ENCODE results near the gene VEGFC.

The VEGFC gene

DNA sequence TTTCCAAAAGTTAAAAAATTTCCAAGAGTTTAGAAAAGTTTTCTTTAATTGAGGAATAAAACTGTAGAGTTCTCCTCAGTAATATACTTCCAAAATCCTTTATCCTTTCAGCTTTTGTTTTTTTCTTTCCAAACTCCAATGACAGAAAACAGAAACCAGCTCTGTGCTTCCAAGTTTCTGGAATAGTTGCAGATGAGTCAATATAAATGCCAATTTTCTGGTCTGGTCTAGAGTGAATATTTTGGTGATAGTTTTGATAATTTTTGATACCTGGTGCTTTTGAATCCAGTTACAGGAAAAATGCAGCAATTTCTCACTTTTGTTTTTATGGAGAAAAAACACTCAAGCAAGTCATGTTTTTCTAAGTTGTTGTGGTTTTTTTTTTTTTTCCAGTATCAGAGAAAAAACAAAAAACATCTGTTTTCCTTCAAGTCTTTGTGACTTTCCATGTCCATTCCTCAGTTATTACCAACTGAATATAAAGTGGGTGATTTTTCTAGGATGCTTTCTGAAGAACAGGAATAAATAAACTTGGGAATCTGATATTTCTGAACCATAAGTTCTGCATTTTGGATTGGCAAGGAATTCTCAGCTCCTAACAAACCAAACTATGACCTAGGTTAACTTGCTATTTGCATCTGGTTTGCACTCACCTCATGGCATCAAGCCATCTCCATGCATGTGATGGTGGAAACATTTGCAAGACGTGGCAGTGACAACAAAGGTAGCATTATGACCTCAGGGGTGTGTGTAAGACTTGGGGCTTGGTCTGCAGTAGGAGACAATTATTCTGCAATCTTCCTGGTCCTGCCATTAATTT is 139.1 kb downstream of the VEGFC start:
- Histone ChIP-seq H3K4me2 (ENCODE audit: low read length) (no peak overlapping the region), H3K27me3 (ENCODE audit: insufficient read depth, low read length) (no peaks in the 10 kb centered on the region), H3K27ac (ENCODE audit: low read depth, low read length, poor library complexity, severe bottlenecking) (no peak overlapping the region), H3F3A (ENCODE audit: insufficient read depth, low read length) (no peaks in the 10 kb centered on the region), H3K4me3 (ENCODE audit: low read depth, low read length, poor library complexity, severe bottlenecking) (no peak overlapping the region), H3K4me1 (ENCODE audit: insufficient read depth, low read length, severe bottlenecking) (no peaks in the 10 kb centered on the region), H3K9ac (ENCODE audit: low read length) (no peak overlapping the region), H2AFZ (ENCODE audit: low read length) (no peak overlapping the region), H3K79me2 (ENCODE audit: insufficient read depth, low read length) (no peaks in the 10 kb centered on the region), H3K36me3 (ENCODE audit: insufficient read depth, low read length) (no peaks in the 10 kb centered on the region), H3K9me3 (ENCODE audit: low read length) (no peaks in the 10 kb centered on the region), H4K20me1 (ENCODE audit: insufficient read depth, low read length) (no peaks in the 10 kb centered on the region), H3K9me2 (ENCODE audit: low read depth, low read length) (no peaks in the 10 kb centered on the region)
- no peak for TF ChIP-seq EZH2 (IDR thresholded peaks at IDR 0.05; ENCODE audit: borderline replicate concordance, low read length)
- TF ChIP-seq, protein P1, sequence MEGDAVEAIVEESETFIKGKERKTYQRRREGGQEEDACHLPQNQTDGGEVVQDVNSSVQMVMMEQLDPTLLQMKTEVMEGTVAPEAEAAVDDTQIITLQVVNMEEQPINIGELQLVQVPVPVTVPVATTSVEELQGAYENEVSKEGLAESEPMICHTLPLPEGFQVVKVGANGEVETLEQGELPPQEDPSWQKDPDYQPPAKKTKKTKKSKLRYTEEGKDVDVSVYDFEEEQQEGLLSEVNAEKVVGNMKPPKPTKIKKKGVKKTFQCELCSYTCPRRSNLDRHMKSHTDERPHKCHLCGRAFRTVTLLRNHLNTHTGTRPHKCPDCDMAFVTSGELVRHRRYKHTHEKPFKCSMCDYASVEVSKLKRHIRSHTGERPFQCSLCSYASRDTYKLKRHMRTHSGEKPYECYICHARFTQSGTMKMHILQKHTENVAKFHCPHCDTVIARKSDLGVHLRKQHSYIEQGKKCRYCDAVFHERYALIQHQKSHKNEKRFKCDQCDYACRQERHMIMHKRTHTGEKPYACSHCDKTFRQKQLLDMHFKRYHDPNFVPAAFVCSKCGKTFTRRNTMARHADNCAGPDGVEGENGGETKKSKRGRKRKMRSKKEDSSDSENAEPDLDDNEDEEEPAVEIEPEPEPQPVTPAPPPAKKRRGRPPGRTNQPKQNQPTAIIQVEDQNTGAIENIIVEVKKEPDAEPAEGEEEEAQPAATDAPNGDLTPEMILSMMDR (IDR thresholded peaks at IDR 0.05; ENCODE audit: low read length) = no peak

DNA sequence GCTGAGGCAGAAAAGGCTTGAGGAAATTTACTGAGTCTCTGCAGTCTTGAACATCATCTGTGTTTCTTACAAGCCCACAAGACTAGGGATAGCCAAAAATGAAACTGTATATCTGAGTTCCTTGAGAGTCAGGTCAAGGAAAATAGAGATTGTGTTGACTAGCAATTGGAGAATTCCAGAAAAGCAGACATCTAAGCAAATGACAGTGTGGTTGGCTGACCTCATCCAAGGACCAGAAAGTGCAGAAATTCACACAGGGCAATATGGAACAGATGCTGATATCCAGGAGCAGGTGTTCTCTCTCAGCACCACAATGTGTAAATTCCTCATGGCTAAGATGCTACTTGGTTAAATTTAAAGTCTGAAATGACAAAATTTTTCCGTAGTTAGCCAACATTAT is 146.4 kb downstream of the VEGFC start:
- Histone ChIP-seq H3F3A (ENCODE audit: insufficient read depth, low read length) (no peaks in the 10 kb centered on the region), H3K4me2 (ENCODE audit: low read length) (no peak overlapping the region), H3K4me3 (ENCODE audit: low read depth, low read length, poor library complexity, severe bottlenecking) (no peak overlapping the region), H2AFZ (ENCODE audit: low read length) (no peak overlapping the region), H3K4me1 (ENCODE audit: insufficient read depth, low read length, severe bottlenecking) (no peaks in the 10 kb centered on the region), H4K20me1 (ENCODE audit: insufficient read depth, low read length) (no peaks in the 10 kb centered on the region), H3K79me2 (ENCODE audit: insufficient read depth, low read length) (no peaks in the 10 kb centered on the region), H3K9me3 (ENCODE audit: low read length) (no peaks in the 10 kb centered on the region), H3K9ac (ENCODE audit: low read length) (no peak overlapping the region), H3K27me3 (ENCODE audit: insufficient read depth, low read length) (no peaks in the 10 kb centered on the region), H3K36me3 (ENCODE audit: insufficient read depth, low read length) (no peaks in the 10 kb centered on the region), H3K27ac (ENCODE audit: low read depth, low read length, poor library complexity, severe bottlenecking) (no peak overlapping the region), H3K9me2 (ENCODE audit: low read depth, low read length) (no peaks in the 10 kb centered on the region)
- no peak for TF ChIP-seq EZH2 (IDR thresholded peaks at IDR 0.05; ENCODE audit: borderline replicate concordance, low read length)
- TF ChIP-seq, protein P1 (IDR thresholded peaks at IDR 0.05; ENCODE audit: low read length) = no peak

DNA sequence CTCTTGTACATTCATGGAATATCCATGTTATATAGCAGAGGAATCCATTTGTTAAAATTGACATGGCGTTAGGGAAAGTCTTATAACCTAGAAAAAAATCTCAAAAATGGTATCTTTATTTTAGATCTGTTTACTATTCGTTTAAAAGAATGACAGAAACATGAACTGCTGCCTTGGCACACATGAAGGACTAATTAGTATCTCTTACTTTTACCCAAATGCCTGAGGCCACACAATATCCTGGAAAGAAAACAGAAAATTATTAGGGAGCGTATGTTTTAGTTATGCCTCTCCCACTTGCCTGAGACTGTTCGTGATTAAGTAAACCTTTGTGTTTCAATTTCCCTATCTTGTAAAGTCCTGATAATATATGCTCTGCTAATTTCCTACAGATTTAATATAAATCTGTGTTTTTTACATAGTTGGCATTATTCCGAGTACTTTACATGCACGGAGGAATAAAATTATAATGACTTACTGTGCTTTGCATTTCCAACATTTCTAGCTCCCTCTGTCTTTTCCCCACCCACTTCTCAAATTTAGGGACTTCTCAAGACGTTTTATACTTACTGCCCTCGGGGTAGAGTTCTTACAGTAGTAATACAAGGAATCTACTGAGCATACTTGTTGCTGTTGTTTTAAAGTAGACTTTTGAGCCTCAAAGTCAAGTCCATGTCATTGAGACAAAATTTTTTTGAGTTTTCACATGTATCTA is 147.3 kb downstream of the VEGFC start:
- Histone ChIP-seq H2AFZ (ENCODE audit: low read length) (no peak overlapping the region), H3K27me3 (ENCODE audit: insufficient read depth, low read length) (no peaks in the 10 kb centered on the region), H3K27ac (ENCODE audit: low read depth, low read length, poor library complexity, severe bottlenecking) (no peak overlapping the region), H3K79me2 (ENCODE audit: insufficient read depth, low read length) (no peaks in the 10 kb centered on the region), H3K4me2 (ENCODE audit: low read length) (no peak overlapping the region), H3K9me3 (ENCODE audit: low read length) (no peaks in the 10 kb centered on the region), H3K9ac (ENCODE audit: low read length) (no peak overlapping the region), H3K36me3 (ENCODE audit: insufficient read depth, low read length) (no peaks in the 10 kb centered on the region), H3K4me3 (ENCODE audit: low read depth, low read length, poor library complexity, severe bottlenecking) (no peak overlapping the region), H3F3A (ENCODE audit: insufficient read depth, low read length) (no peaks in the 10 kb centered on the region), H3K9me2 (ENCODE audit: low read depth, low read length) (no peaks in the 10 kb centered on the region), H3K4me1 (ENCODE audit: insufficient read depth, low read length, severe bottlenecking) (no peaks in the 10 kb centered on the region), H4K20me1 (ENCODE audit: insufficient read depth, low read length) (no peaks in the 10 kb centered on the region)
- TF ChIP-seq EZH2 (IDR thresholded peaks at IDR 0.05; ENCODE audit: borderline replicate concordance, low read length) = no peak
- TF ChIP-seq, protein P1 (IDR thresholded peaks at IDR 0.05; ENCODE audit: low read length) = no peak

All from OCI-LY1 (cell line).